Fibroblast of lung (primary cell): ENCODE data around the gene QSOX1. TPM values are rescaled to one million over a fixed set of nuclear protein-coding genes. Genes with fewer than 3 reads are reported as not detected.

Experiments
- DNase-seq, 2 donors: peaks; one replicate each; pipeline versions ENCODE4 v3.0.0 to v3.0.0-alpha.2; 2010; ENCODE audit warnings: low read depth in 2 of 2
- H2AFZ ChIP-seq: 2 replicates; pipeline ENCODE4 v1.5.1; 2012; ENCODE audit warnings: low read length, control low read depth, inconsistent platforms
- H3K27ac ChIP-seq: 2 replicates; pipeline ENCODE4 v1.5.1; 2011; ENCODE audit warnings: low read length, control low read depth; ENCODE audit not compliant: insufficient read depth
- H3K27me3 ChIP-seq: 2 replicates; pipeline ENCODE4 v1.5.1; 2011; ENCODE audit warnings: mild to moderate bottlenecking, low read length; ENCODE audit not compliant: control insufficient read depth, insufficient read depth
- H3K36me3 ChIP-seq: 2 replicates; pipeline ENCODE4 v1.5.1; 2011; ENCODE audit warnings: low read length; ENCODE audit not compliant: control insufficient read depth, insufficient read depth
- H3K4me1 ChIP-seq: 2 replicates; pipeline ENCODE4 v1.5.1; 2011; ENCODE audit warnings: low read length; ENCODE audit not compliant: control insufficient read depth, insufficient read depth; ENCODE audit errors: extremely low read depth
- H3K4me2 ChIP-seq: 2 replicates; pipeline ENCODE4 v1.5.1; 2011; ENCODE audit warnings: low read length, control low read depth; ENCODE audit not compliant: insufficient read depth; ENCODE audit errors: extremely low read depth
- H3K4me3 ChIP-seq, 4 experiments: fragments of 200-600 bp in 1 of 4; sonication (generic) in 1 of 4; replicated peaks in 1 of 4; 2 replicates each; pipeline ENCODE4 v1.5.1; 2011 to 2016; ENCODE audit warnings: low read length in 4 of 4, low read depth in 3 of 4, mild to moderate bottlenecking in 3 of 4, control low read depth in 2 of 4, inconsistent platforms in 1 of 4, mixed read lengths in 1 of 4; ENCODE audit not compliant: insufficient read depth in 1 of 4; ENCODE audit errors: control extremely low read depth in 1 of 4
- H3K79me2 ChIP-seq: 2 replicates; pipeline ENCODE4 v1.5.1; 2012; ENCODE audit warnings: mild to moderate bottlenecking, low read length, inconsistent platforms; ENCODE audit not compliant: control insufficient read depth, insufficient read depth
- H3K9ac ChIP-seq: 2 replicates; pipeline ENCODE4 v1.5.1; 2011; ENCODE audit warnings: mild to moderate bottlenecking, low read length, control low read depth; ENCODE audit not compliant: insufficient read depth
- H3K9me3 ChIP-seq: 2 replicates; pipeline ENCODE4 v1.5.1; 2012; ENCODE audit warnings: low read depth, low read length; ENCODE audit not compliant: control insufficient read depth, insufficient read depth
- H4K20me1 ChIP-seq: 2 replicates; pipeline ENCODE4 v1.5.1; 2011; ENCODE audit warnings: low read length; ENCODE audit not compliant: control insufficient read depth, insufficient read depth; ENCODE audit errors: extremely low read depth
- CTCF ChIP-seq, 2 donors: IDR thresholded peaks in 1 of 2; conservative IDR thresholded peaks in 1 of 2; 1 replicate in 1 of 2; 2 replicates in 1 of 2; pipeline ENCODE4 v1.5.1; 2011 to 2012; ENCODE audit warnings: low read length in 2 of 2, control low read depth in 1 of 2, inconsistent platforms in 1 of 2, low read depth in 1 of 2, mild to moderate bottlenecking in 1 of 2
- EZH2 ChIP-seq: IDR thresholded peaks from 2 replicates; pipeline ENCODE4 v1.5.1; 2012; ENCODE audit warnings: low read length, control low read depth, mild to moderate bottlenecking; ENCODE audit errors: missing control alignments
- polyA plus RNA-seq, 2 donors: library from polyadenylated mRNA; depleted of rRNA in 1 of 2; stranded (reverse) in 1 of 2; unstranded in 1 of 2; fragments of >200 nt; gene quantifications; 2 replicates each; pipeline ENCODE4 v1.2.1, GENCODE V29; 2011 to 2012; ENCODE audit warnings: missing spikeins in 1 of 2
- total RNA-seq: library from RNA; depleted of rRNA; stranded (reverse); fragments of >200 nt; gene quantifications from 2 replicates; pipeline ENCODE4 v1.2.1, GENCODE V29; 2014

QSOX1 gene
- total and polyA plus RNA-seq, 2 donors (not counting 1 experiment from before 2014, with no cell fraction given) = 799 to 1,312 TPM

DNA sequence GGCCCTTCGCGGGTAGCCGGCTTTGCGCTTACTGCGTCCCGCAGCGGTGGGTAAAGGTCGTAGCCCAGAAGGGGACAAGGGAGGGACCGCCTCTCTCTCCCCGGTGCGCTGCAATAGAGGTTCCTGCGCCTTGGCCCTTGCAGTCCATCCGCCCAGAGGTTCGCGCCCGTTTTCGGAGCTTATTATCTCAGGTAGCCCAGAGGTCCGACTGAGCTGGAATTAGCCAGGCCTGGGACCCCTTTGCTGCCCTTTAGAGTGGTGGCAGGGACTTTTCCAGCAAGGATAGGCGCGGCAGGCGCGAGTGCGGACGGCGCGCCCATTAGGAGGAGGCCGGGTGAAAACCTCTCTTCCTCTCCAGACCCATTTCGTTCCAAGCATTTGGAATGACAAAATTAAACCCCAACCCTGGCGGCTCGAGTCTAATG is 80.4 kb downstream of the QSOX1 start:
- Histone ChIP-seq H3K4me2 (no peak overlapping the region), H3K9ac (no peak overlapping the region)
- TF ChIP-seq EZH2 (no peak), CTCF (conservative IDR thresholded peaks at IDR 0.05 in 1 of 2, IDR thresholded peaks at IDR 0.05 in 1 of 2; ENCODE audit: low read depth in 1 of 2, low read length in 2 of 2) (no peak)

DNA sequence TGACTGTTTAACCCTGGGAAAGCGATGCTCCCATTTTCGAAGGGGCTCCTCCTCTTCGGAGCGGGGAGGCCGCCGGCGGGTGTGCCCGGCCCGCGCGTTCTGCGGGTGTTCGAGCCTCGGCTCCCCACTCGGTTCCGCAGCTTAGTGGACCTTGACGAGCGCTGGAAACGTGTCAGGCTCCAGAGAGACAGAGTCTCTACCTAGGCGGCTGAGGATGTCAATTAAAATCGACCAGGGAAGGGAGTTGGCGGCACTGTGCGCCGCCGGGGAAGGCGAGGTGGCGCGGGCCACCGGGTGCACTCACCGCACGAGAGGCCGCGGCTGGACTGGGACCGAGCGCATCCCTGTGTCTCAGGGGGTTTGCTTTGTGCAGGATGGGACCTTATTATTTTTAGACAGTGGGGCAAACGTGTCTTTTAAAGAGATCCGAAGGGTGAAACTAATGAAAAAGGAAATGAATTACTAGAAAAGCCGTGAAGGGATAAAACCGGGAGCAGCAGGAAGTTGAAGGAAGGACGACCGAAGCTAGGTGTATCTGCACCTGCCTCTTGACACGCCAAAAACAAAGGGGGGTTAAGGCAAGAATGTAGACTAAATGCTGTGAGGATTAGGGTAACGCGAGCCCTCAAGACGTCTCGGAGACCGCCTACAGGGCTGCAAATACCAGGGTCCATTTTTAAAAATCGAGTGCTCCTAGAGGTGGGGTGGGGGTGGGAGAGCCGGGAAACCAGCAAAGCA is 81.0 kb downstream of the QSOX1 start:
- no peaks in the 10 kb centered on the region for H3K36me3 ChIP-seq
- no peak overlapping the region for H3K9ac ChIP-seq
- TF ChIP-seq CTCF (conservative IDR thresholded peaks at IDR 0.05 in 1 of 2, IDR thresholded peaks at IDR 0.05 in 1 of 2; ENCODE audit: low read depth in 1 of 2, low read length in 2 of 2) (no peak), EZH2 (peak; percentile 95)
- H3K4me3 ChIP-seq = no peak overlapping the region
- no peak overlapping the region for H3K27ac ChIP-seq
- H3K9me3 ChIP-seq = no peaks in the 10 kb centered on the region
- peaks cover 79% of the 10 kb centered on the region for H3K27me3 ChIP-seq
- no peaks in the 10 kb centered on the region for H3K79me2 ChIP-seq
- no peak overlapping the region for H3K4me2 ChIP-seq
- peaks cover 2% of the 10 kb centered on the region for H3K4me1 ChIP-seq
- no peak for DNase-seq
- H2AFZ ChIP-seq = no peak overlapping the region
- no peaks in the 10 kb centered on the region for H4K20me1 ChIP-seq

More for the DNA sequence above, 80.4 kb downstream of the QSOX1 start:
- peaks cover 5% of the 10 kb centered on the region for H3K4me1 ChIP-seq
- peaks cover 79% of the 10 kb centered on the region for H3K27me3 ChIP-seq
- H2AFZ ChIP-seq = no peak overlapping the region
- H4K20me1 ChIP-seq = no peaks in the 10 kb centered on the region
- no peaks in the 10 kb centered on the region for H3K9me3 ChIP-seq
- no peaks in the 10 kb centered on the region for H3K79me2 ChIP-seq
- H3K4me3 ChIP-seq = no peak overlapping the region
- DNase-seq = no peak
- H3K27ac ChIP-seq = no peak overlapping the region
- no peaks in the 10 kb centered on the region for H3K36me3 ChIP-seq

- H3K79me2 ChIP-seq = no peaks in the 10 kb centered on the region
- peaks cover 83% of the 10 kb centered on the region for H3K27me3 ChIP-seq
- no peak for DNase-seq
- peak; percentile 63 for TF ChIP-seq EZH2
- no peak for TF ChIP-seq CTCF (conservative IDR thresholded peaks at IDR 0.05 in 1 of 2, IDR thresholded peaks at IDR 0.05 in 1 of 2; ENCODE audit: low read depth in 1 of 2, low read length in 2 of 2)
- no peaks in the 10 kb centered on the region for H4K20me1 ChIP-seq
- no peaks in the 10 kb centered on the region for H3K4me1 ChIP-seq
- no peak overlapping the region for H3K27ac ChIP-seq
- H3K4me2 ChIP-seq = no peak overlapping the region
- H3K9me3 ChIP-seq = no peaks in the 10 kb centered on the region
- H3K4me3 ChIP-seq = no peak overlapping the region
- no peak overlapping the region for H2AFZ ChIP-seq
- H3K9ac ChIP-seq = no peak overlapping the region
- H3K36me3 ChIP-seq = no peaks in the 10 kb centered on the region
Measured at GRCh38 chr1:180236698-180237509, 82.2 kb downstream of the QSOX1 start.
